DLD1 (cell line): ENCODE results near the gene TM4SF18.

ENCODE experiments used
- in situ Hi-C: cut with HindIII; loops from 2 replicates; pipeline ENCODE4 v1.10.0; 2017; ENCODE audit warnings: low sequenced_read_pairs

The TM4SF18 gene

DNA sequence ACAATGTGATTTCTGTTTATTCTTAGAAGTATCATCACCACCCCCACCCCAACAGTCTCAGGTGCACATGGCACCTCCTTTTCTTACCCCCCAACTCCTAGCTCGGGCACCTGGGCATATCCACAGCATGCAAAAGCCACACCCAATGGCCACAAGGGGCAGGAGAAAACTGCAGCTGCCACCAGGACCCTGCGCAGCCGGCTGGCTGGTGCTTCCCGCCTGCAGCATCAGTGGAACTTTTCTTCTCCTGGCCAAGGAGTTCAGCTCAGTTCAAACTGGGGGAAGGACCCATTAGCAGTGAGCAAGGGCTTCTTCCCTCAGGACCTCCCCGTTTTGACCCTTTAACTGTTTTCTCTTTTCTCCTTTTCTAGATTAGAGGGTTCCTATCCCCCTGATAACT is 44.8 kb downstream of the TM4SF18 start:
- in situ Hi-C loops = loop anchor here (10.0 kb wide), 1 partner anchor 154 kb away; no protein-coding TSS in a partner anchor

DNA sequence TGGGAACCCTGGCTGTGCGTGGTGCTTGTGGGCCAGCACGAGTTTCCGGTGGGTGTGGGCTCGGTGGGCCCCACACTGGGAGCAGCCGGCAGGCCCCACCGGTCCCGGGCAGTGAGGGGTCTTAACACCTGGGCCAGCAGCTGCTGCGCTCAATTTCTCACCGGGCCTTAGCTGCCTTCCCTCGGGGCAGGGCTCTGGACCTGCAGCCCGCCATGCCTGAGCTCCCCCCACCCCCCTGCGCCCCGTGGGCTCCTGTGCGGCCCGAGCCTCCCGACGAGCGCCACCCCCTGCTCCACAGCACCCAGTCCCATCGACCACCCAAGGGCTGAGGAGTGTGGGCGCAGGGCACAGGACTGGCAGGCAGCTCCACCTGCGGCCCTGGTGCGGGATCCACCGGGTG is 49.4 kb downstream of the TM4SF18 start:
- in situ Hi-C loops = loop anchor here (10.0 kb wide), 1 partner anchor 149 kb away; no protein-coding TSS in a partner anchor

DNA sequence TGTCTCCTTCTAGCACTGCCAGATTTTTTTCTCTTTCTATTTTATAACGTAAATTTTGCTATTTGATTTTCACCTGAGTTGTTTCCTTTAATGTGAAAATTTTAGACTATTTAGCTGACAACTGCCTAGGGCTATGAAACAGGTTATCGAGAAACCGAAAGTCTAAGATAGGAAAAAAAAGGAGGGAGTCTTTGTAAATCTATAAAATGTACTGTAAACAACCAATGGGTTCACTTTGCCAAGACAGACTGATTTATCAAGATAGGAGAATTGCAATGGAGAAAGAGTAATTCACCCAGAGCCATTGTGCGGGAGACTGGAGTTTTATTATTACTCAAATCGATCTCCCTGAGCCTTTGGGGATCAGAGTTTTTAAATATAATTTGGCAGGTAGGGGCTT is 50.0 kb downstream of the TM4SF18 start:
- in situ Hi-C loops = loop anchor here (10.0 kb wide), 1 partner anchor 149 kb away; no protein-coding TSS in a partner anchor

DNA sequence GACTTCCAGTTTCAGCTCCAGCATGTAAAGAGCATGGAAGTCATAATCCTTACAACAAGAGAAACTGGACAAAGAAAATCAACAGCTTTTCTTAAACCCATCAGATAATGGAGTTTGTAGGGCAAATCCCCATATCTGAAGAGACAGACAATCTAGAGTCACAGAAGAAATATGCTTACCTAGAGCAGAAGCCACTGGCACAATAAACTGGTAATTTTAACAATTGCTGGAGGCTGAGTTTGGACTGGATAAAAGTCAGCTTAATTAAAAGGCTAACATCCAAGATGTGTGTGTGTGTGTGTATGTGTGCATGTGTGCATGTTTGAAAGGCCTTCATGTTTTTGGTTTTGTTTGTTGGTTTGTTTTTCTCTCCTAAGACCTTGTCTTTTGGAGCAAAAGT is 50.6 kb downstream of the TM4SF18 start:
- in situ Hi-C loops = loop anchor here (10.0 kb wide), 1 partner anchor 148 kb away; no protein-coding TSS in a partner anchor

DNA sequence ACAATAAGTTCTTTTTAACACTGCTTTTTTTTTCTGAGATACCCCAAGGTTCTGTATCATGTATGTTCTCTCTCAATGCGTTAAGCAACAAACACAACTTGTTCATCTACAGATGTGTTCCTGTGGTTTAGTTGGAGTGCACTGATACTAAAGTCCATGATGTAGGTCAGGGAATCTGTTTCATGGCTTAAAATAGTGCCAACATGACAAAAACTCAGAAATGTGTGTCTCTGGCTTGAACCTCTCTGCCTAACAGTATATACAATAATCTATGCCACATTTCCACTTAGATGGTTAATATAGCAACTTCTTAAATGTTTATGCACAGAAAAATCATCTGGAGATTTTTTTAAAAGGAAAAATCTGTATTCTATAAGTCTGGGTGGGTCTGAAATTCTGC is 51.1 kb downstream of the TM4SF18 start:
- in situ Hi-C loops = loop anchor here (10.0 kb wide), 1 partner anchor 148 kb away; no protein-coding TSS in a partner anchor

DNA sequence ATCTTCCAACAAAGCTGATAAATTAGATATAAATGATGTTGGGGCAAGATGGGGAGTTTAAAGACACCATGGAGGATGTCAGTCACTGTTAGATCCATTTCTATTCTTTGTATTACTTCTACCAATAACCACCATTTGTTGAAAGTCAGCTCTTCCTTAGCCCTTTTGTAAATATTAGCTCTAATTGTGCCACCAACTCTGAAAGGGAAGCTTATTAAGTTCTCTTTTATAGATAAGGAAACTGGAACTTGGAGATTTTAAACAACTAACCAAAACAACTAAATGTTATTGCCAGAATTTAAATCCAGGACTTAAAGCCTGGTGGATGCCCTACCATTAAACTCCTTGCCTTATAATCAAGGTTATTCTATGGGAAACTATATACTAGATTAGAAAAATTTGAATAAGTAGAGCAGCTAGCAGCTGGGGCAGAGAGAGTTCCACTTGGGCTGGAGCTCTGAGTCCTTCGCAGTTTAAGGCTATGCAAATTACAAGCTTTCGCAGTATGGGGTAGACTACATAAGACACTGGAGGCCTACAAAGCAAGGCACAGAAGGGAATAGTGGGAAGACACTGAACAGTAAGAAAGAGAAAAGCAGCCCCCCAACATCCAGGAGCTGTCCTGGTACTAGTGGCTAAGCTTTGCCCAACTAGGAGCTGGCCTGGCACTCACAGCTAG is 52.6 kb downstream of the TM4SF18 start:
- in situ Hi-C loops = loop anchor here (10.0 kb wide), 1 partner anchor 146 kb away; no protein-coding TSS in a partner anchor

DNA sequence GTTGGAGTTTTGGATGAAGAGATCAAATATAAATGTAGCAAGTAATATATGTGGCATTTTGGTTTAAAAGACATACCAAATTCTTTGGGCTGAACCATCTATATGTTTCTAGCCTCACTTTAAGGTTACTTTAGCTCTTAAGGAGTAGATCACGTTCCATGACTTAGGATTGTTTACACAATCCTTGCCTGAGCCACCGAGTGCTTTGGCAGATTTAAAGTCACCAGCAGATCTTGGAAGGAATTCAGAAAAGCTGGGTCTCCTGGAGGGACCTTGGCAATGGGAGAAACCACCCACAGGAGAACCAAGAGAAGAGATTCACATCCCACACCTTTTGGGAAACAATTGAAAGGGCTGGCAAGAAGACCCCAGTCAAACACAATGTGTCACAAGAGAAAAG is 54.5 kb downstream of the TM4SF18 start:
- in situ Hi-C loops = no loop called here

DNA sequence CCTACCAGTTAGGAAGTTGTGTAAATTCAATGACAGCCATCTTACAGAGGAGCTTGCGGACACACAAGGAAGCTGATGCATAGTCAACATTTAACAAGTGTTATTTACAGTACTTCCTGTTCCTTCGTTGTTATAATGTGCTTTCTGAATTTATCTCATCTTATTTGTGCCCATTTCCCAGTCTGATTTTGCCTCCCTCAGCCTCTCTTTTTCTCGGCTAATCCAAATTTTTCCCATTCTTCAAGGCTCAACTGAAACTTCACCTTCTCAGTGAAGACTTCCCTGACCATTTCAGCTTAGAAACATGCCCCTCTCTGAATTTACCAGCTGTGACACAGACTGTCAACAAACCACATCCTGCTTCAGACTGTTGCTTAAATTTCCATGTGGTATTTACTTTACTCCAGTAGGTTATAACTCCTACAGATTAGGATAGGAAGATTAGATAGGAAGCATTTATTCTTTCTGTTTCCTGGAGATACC is 56.1 kb downstream of the TM4SF18 start:
- in situ Hi-C loops = no loop called here

DNA sequence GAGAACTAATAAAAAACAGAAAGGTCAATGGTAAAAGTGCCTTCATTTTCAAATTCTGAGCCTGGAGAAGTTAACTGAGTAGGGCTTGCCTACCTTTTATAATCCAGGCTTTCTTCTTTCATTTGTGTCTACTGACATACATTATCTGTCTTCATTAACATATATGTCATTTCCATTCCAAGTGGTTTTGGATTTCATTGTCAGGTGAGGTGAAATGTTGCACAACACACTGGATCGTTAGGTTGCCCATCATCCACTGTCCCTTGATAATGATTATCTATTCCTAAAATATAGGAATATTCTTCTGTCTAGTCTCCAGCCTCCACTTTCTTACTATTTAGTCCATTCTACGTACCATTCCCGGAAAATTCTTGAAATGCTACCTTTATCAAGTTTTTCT is 56.8 kb downstream of the TM4SF18 start:
- in situ Hi-C loops = no loop called here

DNA sequence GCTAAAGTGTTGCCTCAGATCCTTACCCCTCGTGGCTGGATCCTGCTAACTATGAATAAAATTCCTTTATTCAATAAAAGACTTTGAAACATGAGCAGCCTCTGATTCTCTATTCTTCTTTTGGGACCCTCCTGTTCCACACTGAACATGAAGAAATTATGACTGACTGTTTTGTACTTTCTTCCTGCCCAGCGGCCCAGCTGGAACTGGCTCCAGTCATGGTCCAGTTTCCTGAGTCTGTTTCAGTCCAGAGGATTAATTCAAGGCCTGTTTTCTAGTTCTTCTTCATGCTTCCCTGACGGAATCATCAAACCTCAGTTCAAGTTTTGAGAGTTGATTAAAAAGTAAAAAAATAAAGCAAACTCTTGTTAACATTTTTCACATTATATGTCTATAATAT is 59.2 kb downstream of the TM4SF18 start:
- in situ Hi-C loops = no loop called here

DNA sequence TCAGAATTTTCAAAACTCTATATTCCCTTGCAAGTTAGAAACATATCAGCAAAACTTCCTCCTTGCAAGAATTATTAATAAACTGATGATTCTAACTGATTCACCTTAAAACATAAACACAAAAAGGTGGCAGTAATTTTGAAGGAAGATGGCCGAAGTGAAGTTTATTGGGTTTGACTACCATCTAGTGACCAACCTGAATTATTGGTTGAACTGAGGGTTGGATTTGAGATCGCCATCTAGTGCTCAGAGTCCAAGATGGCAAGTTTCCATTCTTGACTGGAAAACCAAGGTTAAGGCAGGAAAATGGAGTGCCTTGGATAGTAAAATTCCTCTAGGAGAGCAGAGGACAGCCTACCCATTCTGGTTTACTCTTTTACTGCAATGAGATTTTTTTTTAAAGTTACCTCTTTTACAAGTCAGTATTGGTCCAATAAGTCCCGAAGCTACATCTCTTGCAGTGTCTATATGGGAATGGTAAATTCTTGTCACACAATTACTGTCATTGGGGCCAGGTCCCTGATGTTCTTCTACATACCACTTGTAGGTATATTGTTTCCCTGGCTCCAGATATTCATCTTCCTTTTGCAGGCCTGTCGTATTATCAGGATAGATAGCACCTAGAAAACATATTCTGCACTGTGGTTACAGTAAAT is 60.2 kb downstream of the TM4SF18 start:
- in situ Hi-C loops = no loop called here

DNA sequence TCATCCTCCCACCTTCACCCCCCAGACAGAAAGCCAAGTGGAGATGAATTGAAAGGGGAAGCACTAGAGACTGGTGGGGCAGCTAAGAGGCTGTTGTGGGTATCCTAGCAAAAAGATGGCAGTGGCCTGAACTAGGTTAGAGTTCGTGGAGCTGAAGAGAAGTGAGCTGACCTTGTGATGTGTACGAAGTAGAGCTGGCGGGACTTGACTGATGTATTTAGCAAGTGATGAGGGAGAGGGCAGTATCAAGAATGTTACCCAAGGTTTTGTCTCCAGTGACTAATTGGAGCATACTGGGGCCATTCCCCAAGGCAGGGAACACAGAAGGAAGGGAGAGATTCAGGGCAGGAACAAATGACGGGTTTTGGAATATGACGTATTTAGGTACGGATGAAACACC is 61.8 kb downstream of the TM4SF18 start:
- in situ Hi-C loops = no loop called here

DNA sequence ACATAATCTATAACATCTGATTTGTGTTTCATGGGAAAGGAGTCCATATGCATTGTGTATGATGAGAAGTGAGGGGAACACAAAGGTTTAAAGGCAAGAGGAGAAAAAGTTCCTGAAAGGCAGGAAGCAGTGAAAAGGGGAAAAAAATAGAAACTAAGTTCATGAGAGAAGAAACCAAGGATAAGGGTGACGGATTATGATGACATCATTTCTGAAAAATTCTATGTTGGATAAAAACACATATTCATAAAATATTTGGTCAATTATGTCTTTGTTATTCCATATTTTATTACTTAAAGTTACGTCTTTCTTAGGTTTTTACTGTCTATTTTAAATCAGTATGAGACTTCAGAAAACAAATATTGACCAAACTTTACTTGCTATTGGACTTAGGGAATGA is 63.3 kb downstream of the TM4SF18 start:
- in situ Hi-C loops = no loop called here

DNA sequence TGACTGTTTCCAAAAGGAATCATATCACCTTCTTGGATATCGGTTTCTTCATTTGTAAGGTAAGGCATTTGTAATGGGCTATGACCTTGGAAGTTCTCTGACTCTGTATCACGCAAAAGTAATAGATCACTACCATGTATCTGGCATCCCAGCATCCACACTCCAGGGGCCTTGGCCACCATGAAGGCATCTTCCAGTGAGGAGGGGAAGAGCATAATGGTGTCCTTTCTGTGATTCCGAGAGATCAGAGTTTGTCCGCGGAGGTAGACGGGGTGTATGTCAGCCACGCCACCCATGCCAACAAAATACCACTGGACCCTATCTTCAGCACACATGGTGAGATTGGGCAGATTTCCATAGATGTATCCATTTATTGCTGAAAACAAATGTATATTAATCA is 63.7 kb downstream of the TM4SF18 start:
- in situ Hi-C loops = no loop called here
